Muscle layer of duodenum (tissue), 2 donors: ENCODE data around the gene XRCC1.
"Not testable (repeated sequence)": the region's sequence is repeated elsewhere in the genome, so short reads cannot be mapped to it uniquely, and the experiment has no call there.

Experiments used
- H3K27ac ChIP-seq: one replicate; pipeline ENCODE4 v1.7.0; 2013; ENCODE audit warnings: mild to moderate bottlenecking, low read length
- H3K27me3 ChIP-seq: one replicate; pipeline ENCODE4 v1.7.0; 2013; ENCODE audit warnings: low read depth, mild to moderate bottlenecking, control low read depth, low read length
- H3K36me3 ChIP-seq, 2 donors: one replicate each; pipeline ENCODE4 v1.7.0; 2013; ENCODE audit warnings: low read length in 2 of 2, control low read depth in 1 of 2, mild to moderate bottlenecking in 1 of 2; ENCODE audit not compliant: insufficient read depth in 2 of 2, control insufficient read depth in 1 of 2
- H3K4me1 ChIP-seq, 2 donors: one replicate each; pipeline ENCODE4 v1.7.0; 2013; ENCODE audit warnings: low read length in 2 of 2, mild to moderate bottlenecking in 2 of 2, control low read depth in 1 of 2, moderate library complexity in 1 of 2; ENCODE audit not compliant: insufficient read depth in 2 of 2, control insufficient read depth in 1 of 2
- H3K4me3 ChIP-seq, 2 donors: one replicate each; pipeline ENCODE4 v1.7.0; 2013; ENCODE audit warnings: low read length in 2 of 2, low read depth in 1 of 2, mild to moderate bottlenecking in 1 of 2
- H3K9me3 ChIP-seq, 2 donors: one replicate each; pipeline ENCODE4 v1.7.0; 2013; ENCODE audit warnings: low read length in 2 of 2, control low read depth in 1 of 2, mild to moderate bottlenecking in 1 of 2; ENCODE audit not compliant: control insufficient read depth in 1 of 2
- donor health status: healthy.

Gene XRCC1

DNA sequence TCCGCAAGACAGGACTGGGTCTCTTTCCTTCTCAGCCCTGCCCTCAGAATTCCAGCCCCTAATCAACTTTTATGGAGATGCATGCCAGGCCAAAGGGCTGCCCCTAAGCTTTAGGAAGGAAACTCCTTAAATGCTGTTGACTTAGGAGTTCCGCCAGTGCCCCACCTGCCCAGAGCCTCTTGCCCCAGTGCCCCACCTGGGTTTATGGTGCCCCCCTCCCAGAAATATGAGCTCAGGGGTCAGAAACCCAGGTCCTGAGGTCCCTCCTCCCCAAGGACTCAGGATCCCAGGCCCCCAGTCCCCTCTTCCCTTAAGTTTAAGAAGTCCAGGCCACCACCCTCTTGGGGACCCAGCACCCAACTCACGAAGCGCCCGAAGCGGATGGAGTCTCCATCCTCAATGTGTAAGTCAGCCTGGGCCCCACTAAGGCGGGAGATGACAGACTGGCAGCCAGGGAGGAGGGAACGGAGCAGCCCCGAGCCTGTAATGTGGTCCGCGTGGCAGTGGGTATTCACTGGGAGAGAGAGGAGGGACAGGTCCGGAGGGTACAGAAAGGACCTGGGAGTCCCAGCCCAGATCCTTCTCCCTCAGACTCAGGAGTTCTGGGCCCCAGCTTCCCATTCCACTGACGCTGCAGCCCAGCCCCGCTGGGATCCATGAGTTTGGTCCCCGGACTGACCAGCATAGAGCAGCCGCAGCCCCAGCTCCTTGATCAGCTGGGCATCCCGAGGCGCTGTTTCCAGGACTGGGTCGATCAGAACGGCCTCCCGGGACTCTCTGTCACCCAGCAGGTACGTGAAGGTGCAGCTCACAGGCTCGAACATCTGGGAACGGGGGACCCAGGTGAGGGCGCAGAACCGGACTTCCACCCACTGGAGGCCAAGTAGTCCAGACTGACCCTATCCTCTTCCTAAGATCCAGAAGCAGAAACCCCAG is 49.2 kb downstream of the XRCC1 start:
- H3K4me1 ChIP-seq = peaks cover 9 to 19% of the 10 kb centered on the region in 2 donors
- peak overlapping the region; percentile 76 for H3K27ac ChIP-seq
- peaks cover 0 to 5% of the 10 kb centered on the region in 2 donors for H3K36me3 ChIP-seq
- H3K4me3 ChIP-seq = peak overlapping the region; percentile 90 to 98
- H3K27me3 ChIP-seq = no peaks in the 10 kb centered on the region
- H3K9me3 ChIP-seq = no peaks in the 10 kb centered on the region

- Histone ChIP-seq H3K4me1 (peaks cover 9 to 19% of the 10 kb centered on the region in 2 donors), H3K9me3 (no peaks in the 10 kb centered on the region), H3K4me3 (peak overlapping the region; percentile 90 to 98), H3K36me3 (peaks cover 0 to 5% of the 10 kb centered on the region in 2 donors), H3K27ac (peak overlapping the region; percentile 76), H3K27me3 (no peaks in the 10 kb centered on the region)
Measured at GRCh38 chr19:43524922-43525835, 50.1 kb downstream of the XRCC1 start.

DNA sequence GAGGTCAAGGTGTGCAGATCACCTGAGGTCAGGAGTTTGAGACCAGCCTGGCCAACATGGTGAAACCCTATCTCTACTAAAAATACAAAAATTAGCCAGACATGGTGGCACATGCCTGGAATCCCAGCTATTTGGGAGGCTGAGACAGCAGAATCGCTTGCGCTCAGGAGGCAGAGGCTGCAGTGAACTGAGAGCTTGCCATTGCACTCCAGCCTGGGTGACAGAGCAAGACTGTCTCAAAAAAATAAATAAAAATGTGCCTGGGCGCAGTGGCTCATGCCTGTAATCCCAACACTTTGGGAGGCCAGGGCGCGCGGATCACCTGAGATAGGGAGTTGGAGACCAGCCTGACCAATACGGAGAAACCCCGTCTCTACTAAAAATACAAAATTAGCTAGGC is 51.6 kb downstream of the XRCC1 start:
- peaks cover 9 to 24% of the 10 kb centered on the region in 2 donors for H3K4me1 ChIP-seq
- not testable (repeated sequence) for H3K36me3 ChIP-seq, H3K9me3 ChIP-seq, H3K27ac ChIP-seq, H3K27me3 ChIP-seq, H3K4me3 ChIP-seq

DNA sequence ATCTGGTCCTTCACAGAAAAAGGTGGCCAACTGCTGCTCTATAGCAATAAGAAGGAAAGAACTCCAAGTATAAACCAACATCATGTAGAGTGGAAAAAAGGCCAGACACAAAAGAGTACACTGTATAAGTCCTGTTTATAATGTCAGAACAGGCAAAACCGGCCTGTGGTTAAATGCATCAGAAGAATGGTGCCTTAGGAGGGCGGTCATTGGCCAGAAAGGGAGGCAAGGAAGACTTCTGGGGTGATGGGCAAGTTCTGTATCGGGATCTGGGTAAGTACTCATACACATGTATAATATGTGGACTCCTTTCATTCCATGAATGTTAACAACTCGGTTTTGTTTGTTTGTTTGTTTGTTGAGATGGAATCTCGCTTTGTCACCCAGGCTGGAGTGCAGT is 52.4 kb downstream of the XRCC1 start:
- H3K27me3 ChIP-seq = no peaks in the 10 kb centered on the region
- no peak overlapping the region for H3K4me3 ChIP-seq
- H3K4me1 ChIP-seq = peaks cover 9 to 24% of the 10 kb centered on the region in 2 donors
- H3K36me3 ChIP-seq = peaks cover 0 to 5% of the 10 kb centered on the region in 2 donors
- H3K27ac ChIP-seq = no peak overlapping the region
- H3K9me3 ChIP-seq = no peaks in the 10 kb centered on the region

- peaks cover 0 to 8% of the 10 kb centered on the region in 2 donors for H3K4me1 ChIP-seq
Measured at GRCh38 chr19:43519436-43520088, 55.8 kb downstream of the XRCC1 start.

DNA sequence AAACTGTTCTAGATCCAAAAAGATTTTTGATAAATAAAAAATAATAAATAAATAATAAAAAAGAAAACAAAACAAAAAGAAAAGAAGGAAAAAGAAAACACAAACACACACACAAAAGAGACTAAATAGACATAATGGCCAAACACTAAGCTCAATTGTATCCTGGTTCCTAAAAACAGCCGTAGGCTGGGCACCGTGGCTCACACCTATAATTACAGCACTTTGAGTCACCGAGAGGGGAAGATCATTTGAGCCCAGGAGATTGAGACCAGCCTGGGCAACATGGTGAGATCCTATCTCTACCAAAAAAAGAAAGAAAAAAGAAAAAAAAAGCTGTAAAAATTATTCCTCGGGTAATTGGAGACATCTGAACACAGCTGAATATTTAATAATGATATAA is 57.3 kb downstream of the XRCC1 start:
- Histone ChIP-seq H3K4me3 (no peak overlapping the region), H3K36me3 (peaks cover 0 to 5% of the 10 kb centered on the region in 2 donors), H3K9me3 (no peaks in the 10 kb centered on the region), H3K4me1 (peaks cover 0 to 5% of the 10 kb centered on the region in 2 donors), H3K27me3 (no peaks in the 10 kb centered on the region), H3K27ac (no peak overlapping the region)

More at GRCh38 chr19:43519436-43520088, 55.8 kb downstream of the XRCC1 start:
- Histone ChIP-seq H3K9me3 (no peaks in the 10 kb centered on the region), H3K36me3 (peaks cover 0 to 5% of the 10 kb centered on the region in 2 donors), H3K27me3 (no peaks in the 10 kb centered on the region), H3K4me3 (no peak overlapping the region), H3K27ac (no peak overlapping the region)

DNA sequence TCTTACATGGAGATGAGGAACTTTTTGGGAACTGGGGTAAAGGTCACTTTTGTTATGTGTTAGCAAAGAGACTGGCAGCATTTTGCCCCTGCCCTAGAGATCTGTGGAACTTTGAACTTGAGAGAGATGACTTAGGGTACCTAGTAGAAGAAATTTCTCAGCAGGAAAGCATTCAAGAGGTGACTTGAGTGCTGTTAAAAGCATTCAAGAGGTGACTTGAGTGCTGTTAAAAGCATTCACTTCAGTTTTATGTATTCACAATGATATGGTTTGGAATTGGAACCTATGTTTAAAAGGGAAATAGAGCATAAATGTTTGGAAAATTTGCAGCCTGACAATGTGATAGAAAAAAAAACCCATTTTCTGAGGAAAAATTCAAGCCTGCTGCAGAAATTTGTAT is 62.9 kb downstream of the XRCC1 start:
- peaks cover 17 to 19% of the 10 kb centered on the region in 2 donors for H3K36me3 ChIP-seq
- not testable (repeated sequence) for H3K9me3 ChIP-seq, H3K27me3 ChIP-seq, H3K4me1 ChIP-seq, H3K4me3 ChIP-seq, H3K27ac ChIP-seq

- Histone ChIP-seq H3K36me3 (peaks cover 17 to 19% of the 10 kb centered on the region in 2 donors), H3K27me3 (no peaks in the 10 kb centered on the region), H3K4me3 (no peak overlapping the region), H3K9me3 (no peaks in the 10 kb centered on the region), H3K4me1 (no peaks in the 10 kb centered on the region), H3K27ac (no peak overlapping the region)
Measured at GRCh38 chr19:43511324-43511723, 64.0 kb downstream of the XRCC1 start.

- H3K4me1 ChIP-seq = no peaks in the 10 kb centered on the region
- H3K36me3 ChIP-seq = peaks cover 19 to 20% of the 10 kb centered on the region in 2 donors
- H3K4me3 ChIP-seq = no peak overlapping the region
- H3K27me3 ChIP-seq = no peaks in the 10 kb centered on the region
- no peaks in the 10 kb centered on the region for H3K9me3 ChIP-seq
- H3K27ac ChIP-seq = no peak overlapping the region
Measured at GRCh38 chr19:43510713-43511112, 64.6 kb downstream of the XRCC1 start.

DNA sequence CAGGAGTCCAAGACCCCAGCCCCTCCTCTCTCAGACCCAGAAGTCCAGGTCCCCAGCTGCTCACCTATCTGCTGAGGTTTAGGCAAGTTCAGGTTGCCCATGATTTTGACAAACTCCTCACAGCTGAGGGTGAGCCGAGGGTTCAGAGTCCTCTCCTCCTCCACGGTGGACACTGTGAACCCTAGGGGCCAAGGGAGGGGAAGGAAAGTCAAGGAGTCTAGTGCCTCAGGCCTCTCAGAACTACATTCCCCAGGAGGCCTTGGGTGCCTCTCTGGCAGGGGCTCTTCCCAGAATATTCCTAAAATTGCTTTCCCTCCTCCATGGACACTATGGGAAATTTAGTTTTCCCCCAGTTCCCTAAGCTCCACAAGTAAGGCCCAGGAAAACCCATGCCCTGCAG is 67.4 kb downstream of the XRCC1 start:
- Histone ChIP-seq H3K27ac (no peak overlapping the region), H3K9me3 (no peaks in the 10 kb centered on the region), H3K27me3 (no peaks in the 10 kb centered on the region), H3K4me3 (no peak overlapping the region), H3K36me3 (peaks cover 19 to 20% of the 10 kb centered on the region in 2 donors), H3K4me1 (peaks cover 2 to 9% of the 10 kb centered on the region in 2 donors)

GRCh38 chr19:43506629-43507028 is 68.7 kb downstream of the XRCC1 start:
- no peak overlapping the region for H3K27ac ChIP-seq
- peaks cover 4 to 21% of the 10 kb centered on the region in 2 donors for H3K4me1 ChIP-seq
- no peaks in the 10 kb centered on the region for H3K9me3 ChIP-seq
- peaks cover 19 to 20% of the 10 kb centered on the region in 2 donors for H3K36me3 ChIP-seq
- H3K4me3 ChIP-seq = no peak overlapping the region
- H3K27me3 ChIP-seq = no peaks in the 10 kb centered on the region
